ENCODE results near the gene PDE5A.

DNA sequence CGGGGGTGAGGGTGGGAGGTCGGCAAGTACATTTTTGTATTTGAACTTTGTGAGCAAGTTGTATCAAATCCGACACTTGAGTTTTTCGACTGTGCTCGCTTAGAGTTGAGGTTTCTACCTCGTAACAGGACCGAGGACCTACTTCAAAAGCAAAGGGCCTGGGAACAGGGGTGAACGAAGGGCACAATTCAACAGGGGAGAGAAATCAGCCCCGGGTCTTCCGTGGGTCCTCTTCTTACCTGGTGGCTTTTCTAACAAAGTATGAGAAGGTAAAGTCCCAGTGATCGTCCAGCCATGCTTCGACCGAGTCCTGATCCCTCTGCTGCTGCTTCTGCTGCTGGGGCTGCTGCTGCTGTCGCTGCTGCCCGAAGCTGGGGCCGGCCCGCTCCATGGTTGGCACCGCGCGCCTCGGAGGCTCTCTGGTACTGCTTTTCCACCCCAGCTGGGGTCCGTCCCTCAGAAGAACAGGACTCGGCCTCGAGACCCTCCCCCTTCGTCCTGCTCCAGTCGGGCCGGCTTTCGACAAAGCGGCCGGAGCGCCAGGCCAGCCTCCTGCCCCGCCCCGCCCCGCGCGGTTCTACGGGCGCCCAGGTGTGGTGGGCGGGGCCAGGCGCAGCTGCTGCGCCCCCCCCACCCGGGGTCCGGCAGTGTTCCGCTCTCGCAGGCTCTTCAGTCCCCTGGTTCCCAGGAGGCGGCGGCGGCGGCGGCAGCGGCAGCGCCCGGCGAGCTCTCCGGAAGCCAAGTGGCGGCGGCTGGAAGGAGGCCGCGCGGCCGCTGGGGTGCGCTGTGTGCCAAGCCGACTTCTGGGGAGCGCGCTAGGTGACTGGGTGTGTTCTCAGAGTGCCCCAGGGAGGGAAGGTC lies at the start of gene PDE5A:
- TF ChIP-seq, protein P1, sequence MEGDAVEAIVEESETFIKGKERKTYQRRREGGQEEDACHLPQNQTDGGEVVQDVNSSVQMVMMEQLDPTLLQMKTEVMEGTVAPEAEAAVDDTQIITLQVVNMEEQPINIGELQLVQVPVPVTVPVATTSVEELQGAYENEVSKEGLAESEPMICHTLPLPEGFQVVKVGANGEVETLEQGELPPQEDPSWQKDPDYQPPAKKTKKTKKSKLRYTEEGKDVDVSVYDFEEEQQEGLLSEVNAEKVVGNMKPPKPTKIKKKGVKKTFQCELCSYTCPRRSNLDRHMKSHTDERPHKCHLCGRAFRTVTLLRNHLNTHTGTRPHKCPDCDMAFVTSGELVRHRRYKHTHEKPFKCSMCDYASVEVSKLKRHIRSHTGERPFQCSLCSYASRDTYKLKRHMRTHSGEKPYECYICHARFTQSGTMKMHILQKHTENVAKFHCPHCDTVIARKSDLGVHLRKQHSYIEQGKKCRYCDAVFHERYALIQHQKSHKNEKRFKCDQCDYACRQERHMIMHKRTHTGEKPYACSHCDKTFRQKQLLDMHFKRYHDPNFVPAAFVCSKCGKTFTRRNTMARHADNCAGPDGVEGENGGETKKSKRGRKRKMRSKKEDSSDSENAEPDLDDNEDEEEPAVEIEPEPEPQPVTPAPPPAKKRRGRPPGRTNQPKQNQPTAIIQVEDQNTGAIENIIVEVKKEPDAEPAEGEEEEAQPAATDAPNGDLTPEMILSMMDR (IDR thresholded peaks at IDR 0.05; ENCODE audit: low read length) = peak; percentile 86
- TF ChIP-seq EZH2phosphoT487 (IDR thresholded peaks at IDR 0.05; ENCODE audit: low read length) = no peak
- no peak for TF ChIP-seq EZH2 (optimal IDR thresholded peaks at IDR 0.05; ENCODE audit: low read depth, low read length)

Data from MM.1S (cell line).